Osteoblast (primary cell): Measurements from ENCODE around the gene DCUN1D2. TPM values are rescaled to one million over a fixed set of nuclear protein-coding genes. Genes with fewer than 3 reads are reported as not detected.

Source experiments
- DNase-seq: peaks from one replicate; pipeline ENCODE4 v3.0.0; 2011; ENCODE audit warnings: low spot score, mixed read lengths; ENCODE audit not compliant: insufficient read length; ENCODE audit errors: missing footprints
- H2AFZ ChIP-seq: 2 replicates; pipeline ENCODE4 v1.6.0; 2011; ENCODE audit warnings: mild to moderate bottlenecking, low read length
- H3K27ac ChIP-seq: 2 replicates; pipeline ENCODE4 v1.5.1; 2011; ENCODE audit warnings: mild to moderate bottlenecking, low read depth, low read length, moderate library complexity
- H3K27me3 ChIP-seq: 2 replicates; pipeline ENCODE4 v1.6.0; 2012; ENCODE audit warnings: mild to moderate bottlenecking, control low read depth, inconsistent platforms, low read length, moderate library complexity; ENCODE audit not compliant: insufficient read depth
- H3K36me3 ChIP-seq: 2 replicates; pipeline ENCODE4 v1.5.1; 2011; ENCODE audit warnings: mild to moderate bottlenecking, low read length, control low read depth, moderate library complexity; ENCODE audit not compliant: insufficient read depth
- H3K4me1 ChIP-seq: 2 replicates; pipeline ENCODE4 v1.5.1; 2011; ENCODE audit warnings: mild to moderate bottlenecking, low read length, control low read depth, moderate library complexity; ENCODE audit not compliant: insufficient read depth
- H3K4me2 ChIP-seq: 2 replicates; pipeline ENCODE4 v1.6.0; 2011; ENCODE audit warnings: mild to moderate bottlenecking, low read length; ENCODE audit not compliant: insufficient read depth
- H3K4me3 ChIP-seq: fragments of 200-600 bp; sonication (generic); 3 replicates; pipeline ENCODE4 v1.5.1; 2012; ENCODE audit warnings: mild to moderate bottlenecking, low read length, inconsistent platforms; ENCODE audit not compliant: insufficient read depth
- H3K79me2 ChIP-seq: 2 replicates; pipeline ENCODE4 v1.6.0; 2012; ENCODE audit warnings: mild to moderate bottlenecking, low read length, control low read depth, inconsistent platforms; ENCODE audit not compliant: insufficient read depth
- H3K9me3 ChIP-seq: 2 replicates; pipeline ENCODE4 v1.5.1; 2011; ENCODE audit warnings: low read depth, low read length, control low read depth
- H4K20me1 ChIP-seq: 2 replicates; pipeline ENCODE4 v1.6.0; 2012; ENCODE audit warnings: mild to moderate bottlenecking, low read length, control low read depth; ENCODE audit not compliant: insufficient read depth
- CTCF ChIP-seq: IDR thresholded peaks from 2 replicates; pipeline ENCODE4 v1.5.1; 2011; ENCODE audit warnings: mild to moderate bottlenecking, low read depth, low read length, moderate library complexity; ENCODE audit errors: extremely low read depth
- total RNA-seq: library from RNA; depleted of rRNA; stranded (reverse); fragments of >200 nt; gene quantifications from 2 replicates; pipeline ENCODE4 v1.2.3, GENCODE V29; 2012

DCUN1D2 gene
- total RNA-seq, 1 donor: 14.8 TPM

GRCh38 chr13:113470073-113470472 is 20.4 kb downstream of the DCUN1D2 start:
- H3K27me3 ChIP-seq: no peaks in the 10 kb centered on the region
- no peaks in the 10 kb centered on the region for H3K9me3 ChIP-seq
- H3K4me2 ChIP-seq: no peak overlapping the region
- H3K36me3 ChIP-seq: peaks cover 29% of the 10 kb centered on the region
- DNase-seq: no peak
- no peak overlapping the region for H2AFZ ChIP-seq
- TF ChIP-seq CTCF: no peak
- H3K4me1 ChIP-seq: no peaks in the 10 kb centered on the region
- no peak overlapping the region for H3K4me3 ChIP-seq
- H4K20me1 ChIP-seq: peaks cover 2% of the 10 kb centered on the region
- no peak overlapping the region for H3K27ac ChIP-seq
- peaks cover 16% of the 10 kb centered on the region for H3K79me2 ChIP-seq

- Histone ChIP-seq H3K27ac (no peak overlapping the region), H2AFZ (no peak overlapping the region), H3K79me2 (peaks cover 16% of the 10 kb centered on the region), H3K36me3 (peaks cover 26% of the 10 kb centered on the region), H3K27me3 (no peaks in the 10 kb centered on the region), H3K4me3 (no peak overlapping the region), H3K9me3 (no peaks in the 10 kb centered on the region), H4K20me1 (peaks cover 2% of the 10 kb centered on the region), H3K4me2 (no peak overlapping the region), H3K4me1 (no peaks in the 10 kb centered on the region)
- no peak for TF ChIP-seq CTCF
- no peak for DNase-seq
These were observed 20.9 kb downstream of the DCUN1D2 start for GRCh38 chr13:113469582-113469981.

- Histone ChIP-seq H3K4me1 (no peaks in the 10 kb centered on the region), H3K27me3 (no peaks in the 10 kb centered on the region), H2AFZ (no peak overlapping the region), H3K4me2 (no peak overlapping the region), H3K79me2 (peaks cover 16% of the 10 kb centered on the region), H3K36me3 (peaks cover 22% of the 10 kb centered on the region), H3K9me3 (no peaks in the 10 kb centered on the region), H3K4me3 (no peak overlapping the region), H4K20me1 (peaks cover 2% of the 10 kb centered on the region), H3K27ac (no peak overlapping the region)
- no peak for TF ChIP-seq CTCF
- no peak for DNase-seq
These were observed 21.9 kb downstream of the DCUN1D2 start for GRCh38 chr13:113468472-113469201.

- Histone ChIP-seq H3K4me1 (no peaks in the 10 kb centered on the region), H2AFZ (no peak overlapping the region), H3K79me2 (peaks cover 16% of the 10 kb centered on the region), H3K9me3 (no peaks in the 10 kb centered on the region), H4K20me1 (peaks cover 2% of the 10 kb centered on the region), H3K4me3 (no peak overlapping the region), H3K27ac (no peak overlapping the region), H3K36me3 (peaks cover 17% of the 10 kb centered on the region), H3K4me2 (no peak overlapping the region), H3K27me3 (no peaks in the 10 kb centered on the region)
- no peak for DNase-seq
- no peak for TF ChIP-seq CTCF
These were observed 22.5 kb downstream of the DCUN1D2 start for GRCh38 chr13:113468029-113468428.
